Osteoblast (primary cell): ENCODE measurements around the gene HAGHL. TPM values are rescaled to one million over a fixed set of nuclear protein-coding genes. Genes with fewer than 3 reads are reported as not detected.

ENCODE experiments used
- DNase-seq: peaks from one replicate; pipeline ENCODE4 v3.0.0; 2011; ENCODE audit warnings: low spot score, mixed read lengths; ENCODE audit not compliant: insufficient read length; ENCODE audit errors: missing footprints
- H2AFZ ChIP-seq: 2 replicates; pipeline ENCODE4 v1.6.0; 2011; ENCODE audit warnings: mild to moderate bottlenecking, low read length
- H3K27ac ChIP-seq: 2 replicates; pipeline ENCODE4 v1.5.1; 2011; ENCODE audit warnings: mild to moderate bottlenecking, low read depth, low read length, moderate library complexity
- H3K27me3 ChIP-seq: 2 replicates; pipeline ENCODE4 v1.6.0; 2012; ENCODE audit warnings: mild to moderate bottlenecking, control low read depth, inconsistent platforms, low read length, moderate library complexity; ENCODE audit not compliant: insufficient read depth
- H3K36me3 ChIP-seq: 2 replicates; pipeline ENCODE4 v1.5.1; 2011; ENCODE audit warnings: mild to moderate bottlenecking, low read length, control low read depth, moderate library complexity; ENCODE audit not compliant: insufficient read depth
- H3K4me1 ChIP-seq: 2 replicates; pipeline ENCODE4 v1.5.1; 2011; ENCODE audit warnings: mild to moderate bottlenecking, low read length, control low read depth, moderate library complexity; ENCODE audit not compliant: insufficient read depth
- H3K4me2 ChIP-seq: 2 replicates; pipeline ENCODE4 v1.6.0; 2011; ENCODE audit warnings: mild to moderate bottlenecking, low read length; ENCODE audit not compliant: insufficient read depth
- H3K4me3 ChIP-seq: fragments of 200-600 bp; sonication (generic); 3 replicates; pipeline ENCODE4 v1.5.1; 2012; ENCODE audit warnings: mild to moderate bottlenecking, low read length, inconsistent platforms; ENCODE audit not compliant: insufficient read depth
- H3K79me2 ChIP-seq: 2 replicates; pipeline ENCODE4 v1.6.0; 2012; ENCODE audit warnings: mild to moderate bottlenecking, low read length, control low read depth, inconsistent platforms; ENCODE audit not compliant: insufficient read depth
- H3K9me3 ChIP-seq: 2 replicates; pipeline ENCODE4 v1.5.1; 2011; ENCODE audit warnings: low read depth, low read length, control low read depth
- H4K20me1 ChIP-seq: 2 replicates; pipeline ENCODE4 v1.6.0; 2012; ENCODE audit warnings: mild to moderate bottlenecking, low read length, control low read depth; ENCODE audit not compliant: insufficient read depth
- CTCF ChIP-seq: IDR thresholded peaks from 2 replicates; pipeline ENCODE4 v1.5.1; 2011; ENCODE audit warnings: mild to moderate bottlenecking, low read depth, low read length, moderate library complexity; ENCODE audit errors: extremely low read depth
- total RNA-seq: library from RNA; depleted of rRNA; stranded (reverse); fragments of >200 nt; gene quantifications from 2 replicates; pipeline ENCODE4 v1.2.3, GENCODE V29; 2012

Gene HAGHL
- total RNA-seq, 1 donor, result 16.3 TPM

- Histone ChIP-seq H3K9me3 (no peaks in the 10 kb centered on the region), H3K36me3 (peaks cover 26% of the 10 kb centered on the region), H3K79me2 (no peaks in the 10 kb centered on the region), H3K27ac (no peak overlapping the region), H3K4me3 (no peak overlapping the region), H2AFZ (no peak overlapping the region), H3K4me1 (no peaks in the 10 kb centered on the region), H3K4me2 (no peak overlapping the region), H3K27me3 (no peaks in the 10 kb centered on the region), H4K20me1 (peaks cover 4% of the 10 kb centered on the region)
- TF ChIP-seq CTCF, result peak; percentile 19
- DNase-seq, result no peak
Measured at GRCh38 chr16:733382-734207, 6.7 kb downstream of the HAGHL start.

- H3K4me2 ChIP-seq, result no peak overlapping the region
- no peak overlapping the region for H3K4me3 ChIP-seq
- peaks cover 4% of the 10 kb centered on the region for H4K20me1 ChIP-seq
- no peaks in the 10 kb centered on the region for H3K27me3 ChIP-seq
- no peak overlapping the region for H3K27ac ChIP-seq
- no peaks in the 10 kb centered on the region for H3K4me1 ChIP-seq
- no peak for DNase-seq
- H3K9me3 ChIP-seq, result no peaks in the 10 kb centered on the region
- H2AFZ ChIP-seq, result no peak overlapping the region
- H3K79me2 ChIP-seq, result no peaks in the 10 kb centered on the region
- TF ChIP-seq CTCF, result no peak
- H3K36me3 ChIP-seq, result peaks cover 26% of the 10 kb centered on the region
Measured at GRCh38 chr16:734208-734980, 7.5 kb downstream of the HAGHL start.

- H3K27ac ChIP-seq, result no peak overlapping the region
- peaks cover 26% of the 10 kb centered on the region for H3K36me3 ChIP-seq
- TF ChIP-seq CTCF, result no peak
Measured at GRCh38 chr16:734981-735881, 8.3 kb downstream of the HAGHL start.

More at GRCh38 chr16:734981-735881, 8.3 kb downstream of the HAGHL start:
- no peak overlapping the region for H3K4me2 ChIP-seq
- peaks cover 5% of the 10 kb centered on the region for H3K79me2 ChIP-seq
- H3K9me3 ChIP-seq, result no peaks in the 10 kb centered on the region
- no peak for DNase-seq
- no peak overlapping the region for H3K4me3 ChIP-seq
- peaks cover 8% of the 10 kb centered on the region for H4K20me1 ChIP-seq
- no peak overlapping the region for H2AFZ ChIP-seq
- H3K4me1 ChIP-seq, result peaks cover 8% of the 10 kb centered on the region
- no peaks in the 10 kb centered on the region for H3K27me3 ChIP-seq
